ENCODE data around the gene GHR. TPM values are rescaled to one million over a fixed set of nuclear protein-coding genes. Genes with fewer than 3 reads are reported as not detected.
A peak's percentile ranks its signal among the peaks of the same experiment; 100 is the strongest.

The GHR gene
- total and polyA plus RNA-seq, 2 donors from 2014 or later: 3.7 to 6.5 TPM

- H3K27ac ChIP-seq (ENCODE audit: low read depth in 2 of 2, low read length in 2 of 2): no peak overlapping the region
- no peak overlapping the region for H3K4me3 ChIP-seq (ENCODE audit: low read length in 3 of 3)
- FAIRE-seq: no peak
- peaks cover 0 to 4% (median 3%) of the 10 kb centered on the region in 3 donors for H3K4me1 ChIP-seq (ENCODE audit: control insufficient read depth in 2 of 3, insufficient read depth in 2 of 3, low read depth in 1 of 3, low read length in 3 of 3)
- H3K36me3 ChIP-seq (ENCODE audit: control insufficient read depth in 2 of 3, insufficient read depth in 3 of 3, low read length in 3 of 3): no peaks in the 10 kb centered on the region
- no peaks in the 10 kb centered on the region for H3K9me3 ChIP-seq (ENCODE audit: control insufficient read depth in 2 of 3, insufficient read depth in 1 of 3, low read length in 3 of 3)
- no peak overlapping the region for H3K9ac ChIP-seq (ENCODE audit: low read length in 3 of 3)
- DNase-seq: no peak
- intact Hi-C loops (cut with DNase I): no loop called here
- no peak for TF ChIP-seq CTCF (IDR thresholded peaks at IDR 0.05; ENCODE audit: borderline replicate concordance, extremely low read depth, insufficient read depth)
- H3K27me3 ChIP-seq (ENCODE audit: control insufficient read depth, insufficient read depth, low read length): no peaks in the 10 kb centered on the region
These were observed 60.4 kb downstream of the GHR start for GRCh38 chr5:42483472-42484154.

- no peak for TF ChIP-seq CTCF (IDR thresholded peaks at IDR 0.05; ENCODE audit: borderline replicate concordance, extremely low read depth, insufficient read depth)
- FAIRE-seq: peak; percentile 39
- Histone ChIP-seq H3K4me1 (ENCODE audit: control insufficient read depth in 2 of 3, insufficient read depth in 2 of 3, low read depth in 1 of 3, low read length in 3 of 3) (peaks cover 0 to 4% (median 3%) of the 10 kb centered on the region in 3 donors), H3K9me3 (ENCODE audit: control insufficient read depth in 2 of 3, insufficient read depth in 1 of 3, low read length in 3 of 3) (no peaks in the 10 kb centered on the region), H3K9ac (ENCODE audit: low read length in 3 of 3) (no peak overlapping the region), H3K27ac (ENCODE audit: low read depth in 2 of 2, low read length in 2 of 2) (no peak overlapping the region), H3K4me3 (ENCODE audit: low read length in 3 of 3) (no peak overlapping the region), H3K27me3 (ENCODE audit: control insufficient read depth, insufficient read depth, low read length) (no peaks in the 10 kb centered on the region), H3K36me3 (ENCODE audit: control insufficient read depth in 2 of 3, insufficient read depth in 3 of 3, low read length in 3 of 3) (no peaks in the 10 kb centered on the region)
- intact Hi-C loops (cut with DNase I): no loop called here
- DNase-seq: no peak
These were observed 63.8 kb downstream of the GHR start for GRCh38 chr5:42487077-42487476.

- H3K9ac ChIP-seq (ENCODE audit: low read length in 3 of 3): no peak overlapping the region
- no peak overlapping the region for H3K4me3 ChIP-seq (ENCODE audit: low read length in 3 of 3)
- no peak overlapping the region for H3K27ac ChIP-seq (ENCODE audit: low read depth in 2 of 2, low read length in 2 of 2)
- DNase-seq: no peak
- no peaks in the 10 kb centered on the region for H3K36me3 ChIP-seq (ENCODE audit: control insufficient read depth in 2 of 3, insufficient read depth in 3 of 3, low read length in 3 of 3)
- peaks cover 0 to 4% (median 3%) of the 10 kb centered on the region in 3 donors for H3K4me1 ChIP-seq (ENCODE audit: control insufficient read depth in 2 of 3, insufficient read depth in 2 of 3, low read depth in 1 of 3, low read length in 3 of 3)
- H3K27me3 ChIP-seq (ENCODE audit: control insufficient read depth, insufficient read depth, low read length): no peaks in the 10 kb centered on the region
- intact Hi-C loops (cut with DNase I): no loop called here
- FAIRE-seq: no peak
- TF ChIP-seq CTCF (IDR thresholded peaks at IDR 0.05; ENCODE audit: borderline replicate concordance, extremely low read depth, insufficient read depth): no peak
- H3K9me3 ChIP-seq (ENCODE audit: control insufficient read depth in 2 of 3, insufficient read depth in 1 of 3, low read length in 3 of 3): no peaks in the 10 kb centered on the region
These were observed 64.6 kb downstream of the GHR start for GRCh38 chr5:42487821-42488220.
